DOHH2 (cell line): ENCODE data around the gene PIP4K2B.
A peak's percentile ranks its signal among the peaks of the same experiment; 100 is the strongest.

Source experiments
- H3F3A ChIP-seq: fragments of 200-600 bp; sonication (generic), shearing (Covaris generic); 2 replicates; pipeline ENCODE4 v1.6.0; 2016; ENCODE audit warnings: antibody characterized with exemption, mild to moderate bottlenecking; ENCODE audit not compliant: control insufficient read depth, insufficient read depth
- H3K27ac ChIP-seq: fragments of 200-600 bp; sonication (generic); 2 replicates; pipeline ENCODE4 v1.5.1; 2014; ENCODE audit warnings: low read depth, mild to moderate bottlenecking, low read length, moderate library complexity
- H3K27me3 ChIP-seq: fragments of 200-600 bp; sonication (generic); 2 replicates; pipeline ENCODE4 v1.6.1; 2014; ENCODE audit warnings: mild to moderate bottlenecking, low read length, mixed read lengths; ENCODE audit not compliant: control insufficient read depth
- H3K36me3 ChIP-seq: fragments of 200-600 bp; sonication (generic); 2 replicates; pipeline ENCODE4 v1.6.1; 2014; ENCODE audit warnings: mild to moderate bottlenecking, low read length, moderate library complexity, mixed read lengths; ENCODE audit not compliant: control insufficient read depth
- H3K4me1 ChIP-seq: fragments of 200-600 bp; sonication (generic); 2 replicates; pipeline ENCODE4 v1.6.1; 2014; ENCODE audit warnings: mild to moderate bottlenecking, low read length, mixed read lengths; ENCODE audit not compliant: control insufficient read depth
- H3K4me2 ChIP-seq: fragments of 200-600 bp; sonication (generic); 2 replicates; pipeline ENCODE4 v1.6.0; 2014; ENCODE audit warnings: mild to moderate bottlenecking, low read length, moderate library complexity
- H3K4me3 ChIP-seq: fragments of 200-600 bp; sonication (generic); 2 replicates; pipeline ENCODE4 v1.5.1; 2014; ENCODE audit warnings: mild to moderate bottlenecking, low read length, mixed read lengths
- H3K79me2 ChIP-seq: fragments of 200-600 bp; sonication (generic); 2 replicates; pipeline ENCODE4 v1.6.1; 2014; ENCODE audit warnings: mild to moderate bottlenecking, low read length, mixed read lengths; ENCODE audit not compliant: control insufficient read depth
- H3K9me2 ChIP-seq: fragments of 200-600 bp; sonication (generic); replicated peaks from 2 replicates; pipeline ENCODE4 v1.6.1; 2014; ENCODE audit warnings: mild to moderate bottlenecking, low read length, mixed read lengths; ENCODE audit not compliant: control insufficient read depth
- H3K9me3 ChIP-seq: fragments of 200-600 bp; sonication (generic); 2 replicates; pipeline ENCODE4 v1.6.1; 2014; ENCODE audit warnings: antibody characterized with exemption, low read length, mixed read lengths; ENCODE audit not compliant: control insufficient read depth, insufficient read depth
- H4K20me1 ChIP-seq: fragments of 200-600 bp; sonication (generic); 2 replicates; pipeline ENCODE4 v1.6.0; 2014; ENCODE audit warnings: low read depth, mild to moderate bottlenecking, antibody characterized with exemption, low read length, moderate library complexity; ENCODE audit not compliant: control insufficient read depth, insufficient read depth
- EZH2phosphoT487 ChIP-seq: fragments of 200-600 bp; sonication (generic); IDR thresholded peaks from 2 replicates; pipeline ENCODE4 v1.6.1; 2017; ENCODE audit warnings: borderline replicate concordance, mild to moderate bottlenecking, antibody characterized with exemption, low read length, moderate library complexity, mixed read lengths
- TF ChIP-seq, protein P1 (sequence below): fragments of 200-600 bp; sonication (generic); IDR thresholded peaks from one replicate; pipeline ENCODE4 v1.5.1; 2014; ENCODE audit warnings: antibody characterized with exemption, mild to moderate bottlenecking, low read depth, low read length; ENCODE audit not compliant: poor library complexity, severe bottlenecking

PIP4K2B gene

DNA sequence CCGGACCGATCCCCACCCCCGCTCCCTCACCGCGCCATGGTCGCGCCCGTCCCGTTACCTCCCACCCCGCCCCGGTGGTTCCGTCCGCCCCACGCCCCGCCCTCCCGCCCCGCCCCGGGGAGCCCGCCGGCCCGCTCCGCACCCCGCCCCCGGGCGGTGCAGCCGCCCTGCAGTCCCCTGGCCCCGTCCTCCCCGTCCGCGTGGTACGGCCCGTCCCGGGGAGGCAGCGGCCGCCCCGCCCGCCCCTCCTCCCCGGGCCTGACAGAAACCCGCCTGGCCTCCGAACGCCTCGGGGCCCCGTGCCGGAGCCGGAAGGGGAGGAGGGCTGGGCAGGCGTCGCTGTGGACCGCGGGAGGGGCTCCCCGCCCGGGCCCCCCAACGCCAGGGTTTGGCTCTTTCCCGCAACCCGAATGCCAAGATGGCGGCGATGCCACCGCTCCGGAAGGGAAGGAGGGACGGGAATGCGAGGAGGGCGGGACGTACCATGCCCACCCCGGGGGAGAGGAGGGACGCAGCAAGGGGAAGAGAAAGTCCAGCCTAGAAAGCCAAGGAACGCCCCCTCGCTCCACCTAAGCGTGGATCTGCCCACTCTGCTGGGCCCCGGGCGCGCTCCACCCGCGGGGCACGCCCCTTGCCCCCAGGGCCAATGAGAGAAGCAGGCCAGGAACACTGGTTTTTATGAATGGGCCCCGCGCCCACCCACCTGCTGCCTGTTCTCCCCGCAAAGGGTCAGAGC lies at the start of gene PIP4K2B:
PIP4K2B (minus strand) TSS at position 56 of the 736 bp plus-strand sequence. CDS start 132 bp downstream, outside the sequence.
- peak within 1 kb of the TSS; percentile 87 for H3K4me3 ChIP-seq
- H3K9me2 ChIP-seq: no peaks in the 10 kb centered on the region
- no peaks in the 10 kb centered on the region for H3K9me3 ChIP-seq
- H3K79me2 ChIP-seq: peaks cover 43% of the 10 kb centered on the region
- TF ChIP-seq EZH2phosphoT487: no peak
- TF ChIP-seq, protein P1, sequence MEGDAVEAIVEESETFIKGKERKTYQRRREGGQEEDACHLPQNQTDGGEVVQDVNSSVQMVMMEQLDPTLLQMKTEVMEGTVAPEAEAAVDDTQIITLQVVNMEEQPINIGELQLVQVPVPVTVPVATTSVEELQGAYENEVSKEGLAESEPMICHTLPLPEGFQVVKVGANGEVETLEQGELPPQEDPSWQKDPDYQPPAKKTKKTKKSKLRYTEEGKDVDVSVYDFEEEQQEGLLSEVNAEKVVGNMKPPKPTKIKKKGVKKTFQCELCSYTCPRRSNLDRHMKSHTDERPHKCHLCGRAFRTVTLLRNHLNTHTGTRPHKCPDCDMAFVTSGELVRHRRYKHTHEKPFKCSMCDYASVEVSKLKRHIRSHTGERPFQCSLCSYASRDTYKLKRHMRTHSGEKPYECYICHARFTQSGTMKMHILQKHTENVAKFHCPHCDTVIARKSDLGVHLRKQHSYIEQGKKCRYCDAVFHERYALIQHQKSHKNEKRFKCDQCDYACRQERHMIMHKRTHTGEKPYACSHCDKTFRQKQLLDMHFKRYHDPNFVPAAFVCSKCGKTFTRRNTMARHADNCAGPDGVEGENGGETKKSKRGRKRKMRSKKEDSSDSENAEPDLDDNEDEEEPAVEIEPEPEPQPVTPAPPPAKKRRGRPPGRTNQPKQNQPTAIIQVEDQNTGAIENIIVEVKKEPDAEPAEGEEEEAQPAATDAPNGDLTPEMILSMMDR: no peak
- peaks cover 21% of the 10 kb centered on the region for H3K4me1 ChIP-seq
- no peaks in the 10 kb centered on the region for H3K27me3 ChIP-seq
- peak within 1 kb of the TSS; percentile 78 for H3K27ac ChIP-seq
- peaks cover 52% of the 10 kb centered on the region for H3K36me3 ChIP-seq
- H4K20me1 ChIP-seq: no peaks in the 10 kb centered on the region
- H3K4me2 ChIP-seq: peak within 1 kb of the TSS; percentile 93
- H3F3A ChIP-seq: peaks cover 16% of the 10 kb centered on the region

DNA sequence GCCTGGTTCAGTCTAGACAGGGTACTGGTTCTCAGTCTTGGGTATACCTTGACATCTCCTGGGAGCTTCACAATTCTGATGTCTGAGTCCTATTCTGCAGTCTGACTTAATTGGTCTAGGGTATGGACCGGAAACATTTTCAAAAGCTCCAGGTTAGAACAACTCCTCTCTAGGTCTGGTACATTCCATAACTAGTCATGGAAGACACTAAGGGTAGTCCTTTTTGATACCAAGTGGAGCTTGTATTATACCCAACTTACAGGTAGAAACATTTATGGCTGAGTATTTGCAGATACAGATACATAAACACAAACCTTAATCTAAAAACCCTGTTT lies 49.2 kb upstream of the PIP4K2B start:
- no peaks in the 10 kb centered on the region for H3K9me3 ChIP-seq
- no peak for TF ChIP-seq EZH2phosphoT487
- TF ChIP-seq, protein P1: no peak
- peaks cover 38% of the 10 kb centered on the region for H4K20me1 ChIP-seq
- no peak overlapping the region for H3K27ac ChIP-seq
- peaks cover 85% of the 10 kb centered on the region for H3F3A ChIP-seq
- H3K4me1 ChIP-seq: peaks cover 22% of the 10 kb centered on the region
- H3K36me3 ChIP-seq: peaks cover 62% of the 10 kb centered on the region
- H3K27me3 ChIP-seq: no peaks in the 10 kb centered on the region
- H3K4me2 ChIP-seq: 0 out of 2 replicates have a peak overlapping the region, but pooled peaks have one; percentile 0
- H3K4me3 ChIP-seq: no peak overlapping the region
- peaks cover 34% of the 10 kb centered on the region for H3K79me2 ChIP-seq
- no peaks in the 10 kb centered on the region for H3K9me2 ChIP-seq

DNA sequence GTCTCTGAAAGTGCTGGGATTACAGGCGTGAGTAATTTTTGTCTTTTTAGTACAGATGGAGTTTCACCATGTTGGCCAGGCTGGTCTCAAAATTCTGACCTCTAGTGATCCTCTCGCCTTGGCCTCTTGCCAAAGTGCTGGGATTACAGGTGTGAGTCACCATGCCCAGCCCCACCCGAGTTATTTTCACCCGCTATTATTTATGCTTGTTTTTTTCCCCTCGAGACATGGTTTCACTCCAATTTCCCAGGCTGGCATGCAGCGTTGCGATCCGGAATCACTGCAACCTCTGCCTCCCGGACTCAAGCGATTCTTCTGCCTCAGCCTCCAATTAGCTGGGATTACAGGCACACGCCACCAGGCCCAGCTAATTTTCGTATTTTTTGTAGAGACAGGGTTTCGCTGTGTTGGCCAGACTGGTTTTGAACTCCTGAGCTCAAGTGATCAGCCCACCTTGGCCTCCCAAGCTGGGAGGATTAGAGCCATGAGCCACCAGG lies 45.0 kb upstream of the PIP4K2B start:
- peaks cover 20% of the 10 kb centered on the region for H3K36me3 ChIP-seq
- H3F3A ChIP-seq: peaks cover 44% of the 10 kb centered on the region
- no peak overlapping the region for H3K4me3 ChIP-seq
- 0 out of 2 replicates have a peak, but pooled peaks cover 3% of the 10 kb centered on the region for H3K4me1 ChIP-seq
- no peak overlapping the region for H3K4me2 ChIP-seq
- H3K9me3 ChIP-seq: no peaks in the 10 kb centered on the region
- no peaks in the 10 kb centered on the region for H3K9me2 ChIP-seq
- H3K79me2 ChIP-seq: no peaks in the 10 kb centered on the region
- no peaks in the 10 kb centered on the region for H3K27me3 ChIP-seq
- H3K27ac ChIP-seq: no peak overlapping the region
- H4K20me1 ChIP-seq: peaks cover 7% of the 10 kb centered on the region; the same call in 1 of the 2 replicates
- TF ChIP-seq, protein P1: no peak
- no peak for TF ChIP-seq EZH2phosphoT487
